H1 (cell line): ENCODE measurements around the gene TTLL5.

ENCODE experiments used
- CTCF ChIP-seq, 3 experiments: IDR thresholded peaks; 1 replicate in 2 of 3; 2 replicates in 1 of 3; pipeline versions ENCODE4 v1.5.1 to v1.6.1; 2011; ENCODE audit warnings: low read length in 3 of 3, mild to moderate bottlenecking in 3 of 3, inconsistent platforms in 2 of 3, low read depth in 1 of 3, moderate library complexity in 1 of 3; ENCODE audit not compliant: insufficient read depth in 1 of 3; ENCODE audit errors: control extremely low read depth in 1 of 3
- MAX ChIP-seq: IDR thresholded peaks from 2 replicates; pipeline ENCODE4 v1.6.1; 2012; ENCODE audit warnings: inconsistent platforms
- POLR2AphosphoS5 ChIP-seq: IDR thresholded peaks from 2 replicates; pipeline ENCODE4 v1.6.1; 2011; ENCODE audit warnings: low read depth, low read length
- SIN3A ChIP-seq, 2 experiments: IDR thresholded peaks in 1 of 2; conservative IDR thresholded peaks in 1 of 2; 2 replicates each; pipeline ENCODE4 v1.6.1; 2011 to 2012; ENCODE audit warnings: low read length in 2 of 2, improper control_type of control experiment in 1 of 2, low read depth in 1 of 2, mild to moderate bottlenecking in 1 of 2

- TF ChIP-seq SIN3A (conservative IDR thresholded peaks at IDR 0.05 in 1 of 2, IDR thresholded peaks at IDR 0.05 in 1 of 2; ENCODE audit: low read depth in 1 of 2, low read length in 2 of 2) (no peak), MAX (no peak), CTCF (IDR thresholded peaks at IDR 0.05; ENCODE audit: control extremely low read depth in 1 of 3, insufficient read depth in 1 of 3, low read depth in 1 of 3, low read length in 3 of 3) (no peak), POLR2AphosphoS5 (no peak)
Measured at GRCh38 chr14:75913183-75913582, 252.1 kb downstream of the TTLL5 start.
